SK-N-SH (cell line): ENCODE measurements around the gene PANX2. TPM values are rescaled to one million over a fixed set of nuclear protein-coding genes. Genes with fewer than 3 reads are reported as not detected.

Experiments used
- CTCF ChIA-PET: fragments of 300-600, 350-600 bp; formaldehyde crosslinking; extraction: SDS; loops from one replicate; lab custom pipeline; 2021; lab: Yijun Ruan, JAX
- POLR2A ChIA-PET: fragments of 350-600 bp; sonication (Branson Sonifier 250); formaldehyde crosslinking; extraction: SDS; loops from one replicate; lab custom pipeline; 2020; ENCODE audit warnings: antibody characterized with exemption, inconsistent platforms; lab: Yijun Ruan, JAX
- DNase-seq: peaks from one replicate; pipeline ENCODE4 v3.0.0; 2012
- H2AFZ ChIP-seq: fragments of 200-600 bp; sonication (generic); 2 replicates; pipeline ENCODE4 v1.8.1; 2016; ENCODE audit warnings: antibody characterized with exemption, mild to moderate bottlenecking, low read depth
- H3F3A ChIP-seq: fragments of 200-600 bp; sonication (generic); replicated peaks from 2 replicates; pipeline ENCODE3; 2016; ENCODE audit warnings: antibody characterized with exemption, mild to moderate bottlenecking; ENCODE audit not compliant: insufficient read depth
- H3K27ac ChIP-seq, 2 experiments: fragments of 200-500 bp in 1 of 2; fragments of 200-600 bp in 1 of 2; sonication (Bioruptor generic) in 1 of 2; sonication (generic), shearing (Covaris generic) in 1 of 2; 2 replicates each; pipeline versions ENCODE4 v1.5.1 to v1.6.1; 2014 to 2016; ENCODE audit warnings: low read depth in 2 of 2, inconsistent platforms in 1 of 2, low read length in 1 of 2, mild to moderate bottlenecking in 1 of 2, mixed read lengths in 1 of 2
- H3K27me3 ChIP-seq: fragments of 200-600 bp; sonication (generic), shearing (Covaris generic); 2 replicates; pipeline ENCODE4 v1.6.1; 2016; ENCODE audit warnings: mixed run types; ENCODE audit not compliant: insufficient read depth
- H3K36me3 ChIP-seq, 2 experiments: fragments of 200-500 bp in 1 of 2; fragments of 200-600 bp in 1 of 2; sonication (Bioruptor generic) in 1 of 2; sonication (generic) in 1 of 2; replicated peaks in 1 of 2; 2 replicates each; pipeline versions ENCODE3 to v1.5.1; 2014 to 2016; ENCODE audit warnings: low read length in 1 of 2, mild to moderate bottlenecking in 1 of 2; ENCODE audit not compliant: insufficient read depth in 2 of 2, control insufficient read depth in 1 of 2
- H3K4me1 ChIP-seq, 2 experiments: fragments of 200-500 bp in 1 of 2; fragments of 200-600 bp in 1 of 2; sonication (Bioruptor generic) in 1 of 2; sonication (generic), shearing (Covaris generic) in 1 of 2; 2 replicates each; pipeline versions ENCODE4 v1.5.1 to v1.6.1; 2014 to 2016; ENCODE audit warnings: low read depth in 1 of 2, low read length in 1 of 2, mixed run types in 1 of 2; ENCODE audit not compliant: insufficient read depth in 2 of 2, control insufficient read depth in 1 of 2
- H3K4me2 ChIP-seq: fragments of 200-600 bp; sonication (generic), shearing (Covaris generic); 2 replicates; pipeline ENCODE4 v1.6.1; 2017; ENCODE audit warnings: mixed run types
- H3K4me3 ChIP-seq, 2 experiments: fragments of 200-500 bp in 1 of 2; fragments of 200-600 bp in 1 of 2; sonication (Bioruptor generic) in 1 of 2; sonication (generic), shearing (Covaris generic) in 1 of 2; 2 replicates each; pipeline versions ENCODE4 v1.5.1 to v1.8.1; 2014 to 2016; ENCODE audit warnings: low read depth in 2 of 2, inconsistent platforms in 1 of 2, low read length in 1 of 2, mild to moderate bottlenecking in 1 of 2, mixed read lengths in 1 of 2, moderate library complexity in 1 of 2
- H3K79me2 ChIP-seq: fragments of 200-600 bp; sonication (generic); 2 replicates; pipeline ENCODE4 v1.8.1; 2017; ENCODE audit warnings: mild to moderate bottlenecking; ENCODE audit not compliant: insufficient read depth
- H3K9ac ChIP-seq: fragments of 200-600 bp; sonication (generic); 2 replicates; pipeline ENCODE4 v1.6.1; 2017; ENCODE audit warnings: mixed run types
- H3K9me2 ChIP-seq: fragments of 200-600 bp; sonication (generic); 2 replicates; pipeline ENCODE4 v1.6.1; 2017; ENCODE audit warnings: mixed run types
- H3K9me3 ChIP-seq: fragments of 200-600 bp; sonication (generic); 2 replicates; pipeline ENCODE4 v1.6.1; 2017; ENCODE audit warnings: mixed run types, mild to moderate bottlenecking, moderate library complexity
- H4K20me1 ChIP-seq: fragments of 200-600 bp; sonication (generic); 2 replicates; pipeline ENCODE4 v1.6.1; 2017; ENCODE audit warnings: mild to moderate bottlenecking, mixed run types; ENCODE audit not compliant: insufficient read depth
- CHD2 ChIP-seq: fragments of 150-350 bp; IDR thresholded peaks from 2 replicates; pipeline ENCODE4 v1.6.1; 2018; ENCODE audit warnings: low read length; ENCODE audit not compliant: partially characterized antibody
- ELF1 ChIP-seq: IDR thresholded peaks from 2 replicates; pipeline ENCODE4 v1.4.0; 2012
- EZH2phosphoT487 ChIP-seq: fragments of 200-600 bp; sonication (generic); IDR thresholded peaks from 2 replicates; pipeline ENCODE4 v1.6.1; 2017; ENCODE audit warnings: low read depth, mixed run types, mild to moderate bottlenecking, antibody characterized with exemption, moderate library complexity, borderline replicate concordance
- FOSL2 ChIP-seq: IDR thresholded peaks from 2 replicates; pipeline ENCODE4 v1.4.0; 2012; ENCODE audit warnings: low read depth, mild to moderate bottlenecking, moderate library complexity, borderline replicate concordance
- FOXJ3 ChIP-seq: sonication (generic); formaldehyde crosslinking; IDR thresholded peaks from 2 replicates; pipeline ENCODE4 v1.5.1; 2020; ENCODE audit warnings: mild to moderate bottlenecking, missing genetic modification reagents
- GABPA ChIP-seq: IDR thresholded peaks from 2 replicates; pipeline ENCODE4 v1.4.0; 2012; ENCODE audit warnings: low read depth, mild to moderate bottlenecking
- GATA2 ChIP-seq: sonication (generic); formaldehyde crosslinking; IDR thresholded peaks from 2 replicates; pipeline ENCODE4 v1.5.0; 2020; ENCODE audit warnings: mild to moderate bottlenecking, missing genetic modification reagents
- NRF1 ChIP-seq: IDR thresholded peaks from 2 replicates; pipeline ENCODE4 v1.6.1; 2012; ENCODE audit warnings: low read depth, mild to moderate bottlenecking, low read length
- PBX3 ChIP-seq: IDR thresholded peaks from 2 replicates; pipeline ENCODE4; 2012
- POLR2AphosphoS5 ChIP-seq: IDR thresholded peaks from 2 replicates; pipeline ENCODE4 v1.6.1; 2012; ENCODE audit warnings: low read depth, low read length
- RFX5 ChIP-seq: IDR thresholded peaks from 2 replicates; pipeline ENCODE4 v1.6.1; 2012; ENCODE audit warnings: mild to moderate bottlenecking, improper control_type of control experiment, low read length
- SMC3 ChIP-seq: IDR thresholded peaks from 2 replicates; pipeline ENCODE4 v1.6.1; 2012; ENCODE audit warnings: low read depth, low read length, improper control_type of control experiment
- TCF12 ChIP-seq: IDR thresholded peaks from 2 replicates; pipeline ENCODE4 v1.4.0; 2012
- USF2 ChIP-seq: fragments of 150-350 bp; IDR thresholded peaks from 2 replicates; pipeline ENCODE4 v1.6.1; 2017; ENCODE audit warnings: antibody characterized with exemption, low read length, low read depth, borderline replicate concordance
- YY1 ChIP-seq: IDR thresholded peaks from 2 replicates; pipeline ENCODE4 v1.4.0; 2012; ENCODE audit warnings: low read depth, mild to moderate bottlenecking
- WGBS: methylation state at CpG from one replicate; pipeline ENCODE4 v1.1.6; 2017; ENCODE audit warnings: low lambda C conversion rate; 5-methylcytosine and 5-hydroxymethylcytosine counted together
- polyA plus RNA-seq, 3 experiments: library from polyadenylated mRNA; depleted of rRNA; stranded (reverse); fragments of >200 nt; gene quantifications; 2 replicates each; pipeline ENCODE4 v1.2.3, GENCODE V29; 2012
- TF ChIP-seq, protein P1 (sequence below): IDR thresholded peaks from 2 replicates; pipeline ENCODE4 v1.6.1; 2012; ENCODE audit warnings: mild to moderate bottlenecking, low read depth, low read length, moderate library complexity
- TF ChIP-seq, protein P2 (sequence below): IDR thresholded peaks from 2 replicates; pipeline ENCODE4 v1.4.0; 2012; ENCODE audit warnings: low read depth, borderline replicate concordance

PANX2 gene
- polyA plus RNA-seq, 1 of the 3 experiments (the other 2 are of a cell fraction) = 2.4 TPM

- H3K4me3 ChIP-seq = no peak overlapping the region
- DNase-seq = no peak
Measured at GRCh38 chr22:50224071-50224470, 53.5 kb downstream of the PANX2 start.

GRCh38 chr22:50225200-50225969, 54.9 kb downstream of the PANX2 start:
- ChIA-PET POLR2A (interaction anchor here (0.6 kb wide), 1 partner anchor 919 kb away, joined by 4 read pairs; no protein-coding TSS in a partner anchor), CTCF (interaction anchor here (0.5 to 2.2 kb wide), 6 partner anchors 10 to 76 kb away, joined by 3 to 7 read pairs (median 4); no protein-coding TSS in a partner anchor)
- WGBS = 96% methylated on average over 20 of the region's 24 CpGs
- peaks cover under 1 to 51% of the 10 kb centered on the region in 2 experiments for H3K36me3 ChIP-seq
- no peaks in the 10 kb centered on the region for H3K27me3 ChIP-seq
- no peaks in the 10 kb centered on the region for H4K20me1 ChIP-seq
- no peak overlapping the region for H2AFZ ChIP-seq
- no peak overlapping the region for H3K27ac ChIP-seq
- peaks cover 7% of the 10 kb centered on the region; the same call in 1 of the 2 replicates for H3K79me2 ChIP-seq
- no peak overlapping the region for H3K9ac ChIP-seq
- H3F3A ChIP-seq = no peaks in the 10 kb centered on the region
- H3K9me2 ChIP-seq = no peaks in the 10 kb centered on the region
- H3K9me3 ChIP-seq = no peaks in the 10 kb centered on the region
- no peak for DNase-seq
- no peaks in the 10 kb centered on the region for H3K4me1 ChIP-seq
- H3K4me2 ChIP-seq = no peak overlapping the region
- no peak overlapping the region for H3K4me3 ChIP-seq
- TF ChIP-seq FOXJ3 (CRISPR knock-in tag) (no peak), FOSL2 (no peak), PBX3 (no peak), SMC3 (no peak), USF2 (no peak), YY1 (no peak), GATA2 (CRISPR knock-in tag) (no peak), RFX5 (no peak), TCF12 (no peak), ELF1 (no peak), POLR2AphosphoS5 (no peak), NRF1 (no peak)
- TF ChIP-seq, protein P1, sequence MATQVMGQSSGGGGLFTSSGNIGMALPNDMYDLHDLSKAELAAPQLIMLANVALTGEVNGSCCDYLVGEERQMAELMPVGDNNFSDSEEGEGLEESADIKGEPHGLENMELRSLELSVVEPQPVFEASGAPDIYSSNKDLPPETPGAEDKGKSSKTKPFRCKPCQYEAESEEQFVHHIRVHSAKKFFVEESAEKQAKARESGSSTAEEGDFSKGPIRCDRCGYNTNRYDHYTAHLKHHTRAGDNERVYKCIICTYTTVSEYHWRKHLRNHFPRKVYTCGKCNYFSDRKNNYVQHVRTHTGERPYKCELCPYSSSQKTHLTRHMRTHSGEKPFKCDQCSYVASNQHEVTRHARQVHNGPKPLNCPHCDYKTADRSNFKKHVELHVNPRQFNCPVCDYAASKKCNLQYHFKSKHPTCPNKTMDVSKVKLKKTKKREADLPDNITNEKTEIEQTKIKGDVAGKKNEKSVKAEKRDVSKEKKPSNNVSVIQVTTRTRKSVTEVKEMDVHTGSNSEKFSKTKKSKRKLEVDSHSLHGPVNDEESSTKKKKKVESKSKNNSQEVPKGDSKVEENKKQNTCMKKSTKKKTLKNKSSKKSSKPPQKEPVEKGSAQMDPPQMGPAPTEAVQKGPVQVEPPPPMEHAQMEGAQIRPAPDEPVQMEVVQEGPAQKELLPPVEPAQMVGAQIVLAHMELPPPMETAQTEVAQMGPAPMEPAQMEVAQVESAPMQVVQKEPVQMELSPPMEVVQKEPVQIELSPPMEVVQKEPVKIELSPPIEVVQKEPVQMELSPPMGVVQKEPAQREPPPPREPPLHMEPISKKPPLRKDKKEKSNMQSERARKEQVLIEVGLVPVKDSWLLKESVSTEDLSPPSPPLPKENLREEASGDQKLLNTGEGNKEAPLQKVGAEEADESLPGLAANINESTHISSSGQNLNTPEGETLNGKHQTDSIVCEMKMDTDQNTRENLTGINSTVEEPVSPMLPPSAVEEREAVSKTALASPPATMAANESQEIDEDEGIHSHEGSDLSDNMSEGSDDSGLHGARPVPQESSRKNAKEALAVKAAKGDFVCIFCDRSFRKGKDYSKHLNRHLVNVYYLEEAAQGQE = no peak

More at GRCh38 chr22:50224071-50224470, 53.5 kb downstream of the PANX2 start:
- 0 out of 2 replicates have a peak, but pooled peaks cover 4% of the 10 kb centered on the region for H4K20me1 ChIP-seq
- ChIA-PET POLR2A (interaction anchor here (0.6 kb wide), 1 partner anchor 36 kb away, joined by 3 read pairs; no protein-coding TSS in a partner anchor), CTCF (interaction anchor here (0.6 to 2.2 kb wide), 3 partner anchors 13 to 180 kb away, joined by 3 to 7 read pairs (median 4); no protein-coding TSS in a partner anchor)
- no peaks in the 10 kb centered on the region for H3K27me3 ChIP-seq
- H3K4me2 ChIP-seq = no peak overlapping the region
- no peaks in the 10 kb centered on the region for H3K9me3 ChIP-seq
- H3K4me1 ChIP-seq = peaks cover 0 to 6% of the 10 kb centered on the region in 2 experiments; a peak in 1 of 4 replicates
- no peak overlapping the region for H2AFZ ChIP-seq
- TF ChIP-seq, protein P2, sequence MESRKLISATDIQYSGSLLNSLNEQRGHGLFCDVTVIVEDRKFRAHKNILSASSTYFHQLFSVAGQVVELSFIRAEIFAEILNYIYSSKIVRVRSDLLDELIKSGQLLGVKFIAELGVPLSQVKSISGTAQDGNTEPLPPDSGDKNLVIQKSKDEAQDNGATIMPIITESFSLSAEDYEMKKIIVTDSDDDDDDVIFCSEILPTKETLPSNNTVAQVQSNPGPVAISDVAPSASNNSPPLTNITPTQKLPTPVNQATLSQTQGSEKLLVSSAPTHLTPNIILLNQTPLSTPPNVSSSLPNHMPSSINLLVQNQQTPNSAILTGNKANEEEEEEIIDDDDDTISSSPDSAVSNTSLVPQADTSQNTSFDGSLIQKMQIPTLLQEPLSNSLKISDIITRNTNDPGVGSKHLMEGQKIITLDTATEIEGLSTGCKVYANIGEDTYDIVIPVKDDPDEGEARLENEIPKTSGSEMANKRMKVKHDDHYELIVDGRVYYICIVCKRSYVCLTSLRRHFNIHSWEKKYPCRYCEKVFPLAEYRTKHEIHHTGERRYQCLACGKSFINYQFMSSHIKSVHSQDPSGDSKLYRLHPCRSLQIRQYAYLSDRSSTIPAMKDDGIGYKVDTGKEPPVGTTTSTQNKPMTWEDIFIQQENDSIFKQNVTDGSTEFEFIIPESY = no peak
- no peak for TF ChIP-seq EZH2phosphoT487
- no peak for TF ChIP-seq GABPA
- TF ChIP-seq CHD2 = no peak
- TF ChIP-seq FOSL2 = no peak
- H3K36me3 ChIP-seq = peaks cover 3 to 53% of the 10 kb centered on the region in 2 experiments
- WGBS = 94% methylated on average over 16 of the region's 16 CpGs
- no peak overlapping the region for H3K9ac ChIP-seq
- no peaks in the 10 kb centered on the region for H3K9me2 ChIP-seq
- H3K79me2 ChIP-seq = no peaks in the 10 kb centered on the region
- H3F3A ChIP-seq = no peaks in the 10 kb centered on the region
- H3K27ac ChIP-seq = no peak overlapping the region
